Lung (tissue), 12 donors: ENCODE data around the gene DTX3. TPM values are rescaled to one million over a fixed set of nuclear protein-coding genes. Genes with fewer than 3 reads are reported as not detected.
"Not testable (repeated sequence)": the region's sequence is repeated elsewhere in the genome, so short reads cannot be mapped to it uniquely, and the experiment has no call there.

ENCODE experiments used
- ATAC-seq: fragments of 200-7000 bp; cut with Tn5 transposase; one replicate; pipeline ENCODE4 v1.9.1; 2020; ENCODE audit warnings: moderate number of reproducible peaks; ENCODE audit not compliant: insufficient read depth, low FRiP score
- DNase-seq, 3 donors: peaks; one replicate each; pipeline ENCODE4 v3.0.0-alpha.2; 2013 to 2017
- H3K27ac ChIP-seq, 2 donors: one replicate each; pipeline ENCODE4 v1.5.1; 2013; ENCODE audit warnings: mild to moderate bottlenecking in 2 of 2, moderate library complexity in 2 of 2, control low read depth in 1 of 2, inconsistent platforms in 1 of 2, low read depth in 1 of 2, low read length in 1 of 2
- H3K27me3 ChIP-seq, 3 donors: one replicate each; pipeline ENCODE4 v1.5.1; 2013; ENCODE audit warnings: low read length in 2 of 3; ENCODE audit not compliant: control insufficient read depth in 3 of 3, insufficient read depth in 3 of 3
- H3K36me3 ChIP-seq, 4 donors: one replicate each; pipeline ENCODE4 v1.5.1; 2013; ENCODE audit warnings: low read length in 4 of 4, mild to moderate bottlenecking in 1 of 4, moderate library complexity in 1 of 4; ENCODE audit not compliant: control insufficient read depth in 4 of 4, insufficient read depth in 4 of 4
- H3K4me1 ChIP-seq, 5 donors: one replicate each; pipeline ENCODE4 v1.5.1; 2013; ENCODE audit warnings: low read length in 5 of 5, mild to moderate bottlenecking in 2 of 5, moderate library complexity in 1 of 5; ENCODE audit not compliant: control insufficient read depth in 5 of 5, insufficient read depth in 5 of 5
- H3K4me3 ChIP-seq: one replicate; pipeline ENCODE4 v1.5.1; 2013; ENCODE audit warnings: mild to moderate bottlenecking, control low read depth, moderate library complexity
- H3K9ac ChIP-seq, 2 donors: one replicate each; pipeline ENCODE4 v1.5.1; 2013; ENCODE audit warnings: low read length in 2 of 2, control low read depth in 1 of 2; ENCODE audit not compliant: insufficient read depth in 1 of 2
- H3K9me3 ChIP-seq, 4 donors: one replicate each; pipeline ENCODE4 v1.5.1; 2013; ENCODE audit warnings: low read length in 3 of 4, mild to moderate bottlenecking in 1 of 4, moderate library complexity in 1 of 4; ENCODE audit not compliant: control insufficient read depth in 4 of 4, insufficient read depth in 3 of 4
- CTCF ChIP-seq: IDR thresholded peaks from 2 replicates; pipeline ENCODE4 v1.5.1; 2012; ENCODE audit warnings: mild to moderate bottlenecking; ENCODE audit errors: control extremely low read depth, extremely low read depth
- WGBS, 2 donors: extraction: QIAGEN DNeasy Blood & Tissue Kit; methylation state at CpG; one replicate each; pipeline ENCODE4 v1.1.7; 2013; 5-methylcytosine and 5-hydroxymethylcytosine counted together
- polyA plus RNA-seq, 2 donors: library from polyadenylated mRNA; stranded (reverse); fragments of 200-250 nt; gene quantifications; one replicate each; pipeline ENCODE4 v1.2.1, GENCODE V29; 2013
- total RNA-seq, 2 donors: library from RNA; depleted of rRNA in 1 of 2; stranded (reverse); fragments of >200 nt in 1 of 2; gene quantifications; one replicate each; pipeline ENCODE4 v1.2.1, GENCODE V29; 2014 to 2021
- donor health status: control.
- donor health status: control.
- donor health status: Bipolar disorder and iron deficiency.
- donor health status: healthy.
- donor health status: DM: yes; HTN: yes; CAD: no.

DTX3 gene
- total and polyA plus RNA-seq, 4 donors, result 13.9 to 40.1 (median 24.9) TPM

GRCh38 chr12:57585156-57585555 is 19.5 kb upstream of the DTX3 start:
- 81 to 84% methylated on average over 2 of the region's 2 CpGs for WGBS, 2 donors
- Histone ChIP-seq H3K27me3 (peaks cover 0 to 13% (median 13%) of the 10 kb centered on the region in 3 donors), H3K9me3 (no peaks in the 10 kb centered on the region), H3K27ac (no peak overlapping the region), H3K36me3 (no peaks in the 10 kb centered on the region), H3K9ac (no peak overlapping the region), H3K4me1 (no peaks in the 10 kb centered on the region), H3K4me3 (no peak overlapping the region)
- DNase-seq (no peak), ATAC-seq (no peak)
- no peak for TF ChIP-seq CTCF

- TF ChIP-seq CTCF, result no peak
- 92 to 96% methylated on average over 3 of the region's 3 CpGs for WGBS, 2 donors
- Histone ChIP-seq H3K4me1 (peaks cover 0 to 6% (median 3%) of the 10 kb centered on the region in 5 donors), H3K9me3 (no peaks in the 10 kb centered on the region), H3K4me3 (no peak overlapping the region), H3K27me3 (peaks cover 0 to 13% (median 13%) of the 10 kb centered on the region in 3 donors), H3K9ac (peak overlapping the region in 1 of 2 donors; percentile 20), H3K27ac (no peak overlapping the region), H3K36me3 (no peaks in the 10 kb centered on the region)
- ATAC-seq (no peak), DNase-seq (no peak)
Measured at GRCh38 chr12:57586128-57586527, 18.5 kb upstream of the DTX3 start.

GRCh38 chr12:57586832-57587429 is 17.7 kb upstream of the DTX3 start:
- ATAC-seq, result no peak
- peaks cover 0 to 13% (median 4%) of the 10 kb centered on the region in 5 donors for H3K4me1 ChIP-seq
- H3K9ac ChIP-seq, result no peak overlapping the region
- WGBS, 2 donors, result 83 to 90% methylated on average over 3 of the region's 3 CpGs
- H3K36me3 ChIP-seq, result no peaks in the 10 kb centered on the region
- no peak overlapping the region for H3K27ac ChIP-seq
- peaks cover 0 to 13% (median 13%) of the 10 kb centered on the region in 3 donors for H3K27me3 ChIP-seq
- H3K4me3 ChIP-seq, result no peak overlapping the region
- H3K9me3 ChIP-seq, result no peaks in the 10 kb centered on the region
- no peak for DNase-seq
- TF ChIP-seq CTCF, result no peak

GRCh38 chr12:57588951-57589610 is 15.5 kb upstream of the DTX3 start:
- not testable (repeated sequence) for H3K36me3 ChIP-seq, H3K4me3 ChIP-seq, H3K9me3 ChIP-seq, DNase-seq, ATAC-seq, H3K27ac ChIP-seq, H3K9ac ChIP-seq
- WGBS, 2 donors, result 86 to 94% methylated on average over 15 of the region's 15 CpGs
- H3K27me3 ChIP-seq, result peaks cover 0 to 13% (median 13%) of the 10 kb centered on the region in 3 donors
- H3K4me1 ChIP-seq, result peaks cover 0 to 18% (median 5%) of the 10 kb centered on the region in 5 donors
